Ishikawa (cell line): Measurements from ENCODE around the gene CLDN9.

Source experiments
- CEBPB ChIP-seq: IDR thresholded peaks from 2 replicates; pipeline ENCODE4 v1.6.1; 2012
- CREB1 ChIP-seq: IDR thresholded peaks from 2 replicates; pipeline ENCODE4 v1.6.1; 2012; ENCODE audit warnings: low read depth
- EP300 ChIP-seq: IDR thresholded peaks from 2 replicates; pipeline ENCODE4 v1.6.1; 2012; ENCODE audit warnings: borderline replicate concordance
- FOXM1 ChIP-seq: IDR thresholded peaks from 2 replicates; pipeline ENCODE4 v1.6.1; 2012; ENCODE audit warnings: low read depth, borderline replicate concordance
- MAX ChIP-seq: IDR thresholded peaks from 2 replicates; pipeline ENCODE4 v1.6.1; 2012
- NFIC ChIP-seq: IDR thresholded peaks from 2 replicates; pipeline ENCODE4 v1.6.1; 2012
- RAD21 ChIP-seq: IDR thresholded peaks from 2 replicates; pipeline ENCODE4 v1.6.1; 2012; ENCODE audit warnings: low read depth
- TAF1 ChIP-seq: IDR thresholded peaks from 2 replicates; pipeline ENCODE4 v1.6.1; 2012; ENCODE audit warnings: low read depth, mild to moderate bottlenecking
- TCF12 ChIP-seq: IDR thresholded peaks from 2 replicates; pipeline ENCODE4 v1.6.1; 2012; ENCODE audit warnings: low read depth
- TEAD4 ChIP-seq: IDR thresholded peaks from 2 replicates; pipeline ENCODE4 v1.6.1; 2012
- YY1 ChIP-seq: IDR thresholded peaks from 2 replicates; pipeline ENCODE4 v1.6.1; 2012; ENCODE audit warnings: low read depth
- ZBTB7A ChIP-seq: IDR thresholded peaks from 2 replicates; pipeline ENCODE4 v1.6.1; 2012; ENCODE audit warnings: low read depth
- TF ChIP-seq, protein P1 (sequence below): IDR thresholded peaks from 2 replicates; pipeline ENCODE4 v1.6.1; 2012; ENCODE audit warnings: low read depth, mild to moderate bottlenecking

GRCh38 chr16:3029491-3030221, 16.9 kb downstream of the CLDN9 start:
- TF ChIP-seq MAX (no peak), FOXM1 (no peak), RAD21 (no peak), CEBPB (no peak), YY1 (no peak), TCF12 (no peak), EP300 (no peak), TAF1 (no peak), NFIC (no peak), CREB1 (no peak), ZBTB7A (no peak), TEAD4 (no peak)
- TF ChIP-seq, protein P1, sequence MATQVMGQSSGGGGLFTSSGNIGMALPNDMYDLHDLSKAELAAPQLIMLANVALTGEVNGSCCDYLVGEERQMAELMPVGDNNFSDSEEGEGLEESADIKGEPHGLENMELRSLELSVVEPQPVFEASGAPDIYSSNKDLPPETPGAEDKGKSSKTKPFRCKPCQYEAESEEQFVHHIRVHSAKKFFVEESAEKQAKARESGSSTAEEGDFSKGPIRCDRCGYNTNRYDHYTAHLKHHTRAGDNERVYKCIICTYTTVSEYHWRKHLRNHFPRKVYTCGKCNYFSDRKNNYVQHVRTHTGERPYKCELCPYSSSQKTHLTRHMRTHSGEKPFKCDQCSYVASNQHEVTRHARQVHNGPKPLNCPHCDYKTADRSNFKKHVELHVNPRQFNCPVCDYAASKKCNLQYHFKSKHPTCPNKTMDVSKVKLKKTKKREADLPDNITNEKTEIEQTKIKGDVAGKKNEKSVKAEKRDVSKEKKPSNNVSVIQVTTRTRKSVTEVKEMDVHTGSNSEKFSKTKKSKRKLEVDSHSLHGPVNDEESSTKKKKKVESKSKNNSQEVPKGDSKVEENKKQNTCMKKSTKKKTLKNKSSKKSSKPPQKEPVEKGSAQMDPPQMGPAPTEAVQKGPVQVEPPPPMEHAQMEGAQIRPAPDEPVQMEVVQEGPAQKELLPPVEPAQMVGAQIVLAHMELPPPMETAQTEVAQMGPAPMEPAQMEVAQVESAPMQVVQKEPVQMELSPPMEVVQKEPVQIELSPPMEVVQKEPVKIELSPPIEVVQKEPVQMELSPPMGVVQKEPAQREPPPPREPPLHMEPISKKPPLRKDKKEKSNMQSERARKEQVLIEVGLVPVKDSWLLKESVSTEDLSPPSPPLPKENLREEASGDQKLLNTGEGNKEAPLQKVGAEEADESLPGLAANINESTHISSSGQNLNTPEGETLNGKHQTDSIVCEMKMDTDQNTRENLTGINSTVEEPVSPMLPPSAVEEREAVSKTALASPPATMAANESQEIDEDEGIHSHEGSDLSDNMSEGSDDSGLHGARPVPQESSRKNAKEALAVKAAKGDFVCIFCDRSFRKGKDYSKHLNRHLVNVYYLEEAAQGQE = no peak
